AG10803 (cell line): ENCODE data around the gene HLCS.
"Not testable (repeated sequence)": the region's sequence is repeated elsewhere in the genome, so short reads cannot be mapped to it uniquely, and the experiment has no call there.

Source experiments
- DNase-seq: peaks from one replicate; pipeline ENCODE4 v3.0.0; 2010; ENCODE audit warnings: low read depth
- H3K4me3 ChIP-seq: 2 replicates; pipeline ENCODE4 v1.5.1; 2011; ENCODE audit warnings: mild to moderate bottlenecking, low read length, control low read depth
- CTCF ChIP-seq: conservative IDR thresholded peaks from 2 replicates; pipeline ENCODE4 v1.5.1; 2011; ENCODE audit warnings: mild to moderate bottlenecking, low read length, control low read depth, inconsistent platforms

Gene HLCS

DNA sequence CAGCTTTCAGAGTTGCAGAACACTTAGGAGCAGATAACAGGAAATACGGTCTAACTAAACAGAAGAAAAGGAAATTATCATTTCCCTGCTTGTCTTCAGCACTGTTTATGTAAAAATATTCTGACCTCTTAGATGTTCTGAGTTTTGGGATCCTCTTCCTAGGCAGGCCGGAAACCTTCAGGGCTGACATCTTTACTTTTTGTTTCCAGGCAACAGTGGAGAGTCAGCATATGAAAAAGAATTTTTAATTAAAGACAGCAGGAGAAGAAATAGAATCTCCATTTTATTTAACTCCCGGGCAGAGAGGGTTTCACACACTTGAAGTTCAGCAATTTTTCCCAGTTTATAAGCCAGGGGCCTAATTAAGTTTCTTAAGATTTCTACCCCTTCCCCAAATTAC, 35.0 kb upstream of the HLCS start:
- DNase-seq = peak; percentile 36
- no peak overlapping the region for H3K4me3 ChIP-seq
- TF ChIP-seq CTCF = no peak

DNA sequence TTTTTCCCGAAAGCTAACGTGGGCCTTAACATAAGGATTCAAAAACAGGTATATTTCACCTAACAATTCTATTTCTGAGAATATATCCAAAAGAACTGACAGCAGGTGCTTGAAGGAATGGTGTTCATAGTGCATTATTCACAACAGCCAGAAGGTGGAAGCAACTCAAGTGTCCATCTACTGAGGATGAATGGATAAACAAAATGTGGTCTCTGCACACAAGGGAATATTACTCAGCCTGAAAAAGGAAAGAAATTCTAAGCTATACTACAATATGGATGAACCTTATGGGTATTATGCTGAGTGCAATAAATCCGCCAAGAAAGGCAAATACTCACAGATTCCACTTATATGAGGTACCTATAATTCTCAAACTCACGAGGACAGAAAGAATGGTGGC, 33.9 kb upstream of the HLCS start:
- no peak overlapping the region for H3K4me3 ChIP-seq
- no peak for TF ChIP-seq CTCF
- no peak for DNase-seq

DNA sequence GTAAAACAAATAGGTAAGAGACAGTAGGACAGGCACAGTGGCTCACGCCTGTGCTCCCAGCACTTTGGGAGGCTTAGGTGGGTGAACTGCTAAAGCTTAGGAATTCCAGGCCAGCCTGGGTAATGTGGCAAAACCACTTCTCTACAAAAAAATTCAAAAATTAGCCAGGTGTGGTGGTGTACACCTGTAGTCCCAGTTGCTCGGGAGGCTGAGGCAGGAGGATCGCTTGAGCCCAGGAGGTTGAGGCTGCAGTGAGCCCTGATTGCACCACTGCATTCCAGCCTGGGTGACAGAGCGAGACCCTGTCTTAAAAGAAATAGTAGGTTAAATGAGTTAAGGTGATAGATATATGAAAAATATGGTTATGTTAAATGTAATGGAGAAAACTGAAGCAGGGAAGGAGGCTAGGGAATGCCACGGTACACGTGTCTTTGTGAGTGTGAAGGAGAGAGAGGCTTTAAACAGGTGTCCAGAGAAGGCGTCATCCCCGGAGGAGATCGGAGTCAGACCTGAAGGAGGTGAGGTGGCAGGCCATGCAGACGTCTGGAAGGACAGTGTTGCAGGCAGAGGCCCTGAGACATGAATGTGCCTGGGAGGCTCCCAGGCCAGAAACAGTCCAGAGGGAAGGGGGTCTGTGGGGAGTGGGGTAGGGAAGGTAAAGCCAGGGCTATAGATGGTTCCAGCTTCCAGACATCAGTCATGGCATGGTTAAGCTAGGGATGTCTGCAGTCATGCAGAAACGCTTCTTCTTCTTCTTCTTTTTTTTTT, 32.8 kb upstream of the HLCS start:
- no peak for TF ChIP-seq CTCF
- no peak for DNase-seq
- no peak overlapping the region for H3K4me3 ChIP-seq

GRCh38 chr21:36995285-36995684, 28.8 kb upstream of the HLCS start:
- H3K4me3 ChIP-seq = not testable (repeated sequence)

GRCh38 chr21:36994501-36995158, 28.2 kb upstream of the HLCS start:
- no peak for TF ChIP-seq CTCF
- no peak overlapping the region for H3K4me3 ChIP-seq
- DNase-seq = no peak

More at GRCh38 chr21:36995285-36995684, 28.8 kb upstream of the HLCS start:
- not testable (repeated sequence) for DNase-seq

DNA sequence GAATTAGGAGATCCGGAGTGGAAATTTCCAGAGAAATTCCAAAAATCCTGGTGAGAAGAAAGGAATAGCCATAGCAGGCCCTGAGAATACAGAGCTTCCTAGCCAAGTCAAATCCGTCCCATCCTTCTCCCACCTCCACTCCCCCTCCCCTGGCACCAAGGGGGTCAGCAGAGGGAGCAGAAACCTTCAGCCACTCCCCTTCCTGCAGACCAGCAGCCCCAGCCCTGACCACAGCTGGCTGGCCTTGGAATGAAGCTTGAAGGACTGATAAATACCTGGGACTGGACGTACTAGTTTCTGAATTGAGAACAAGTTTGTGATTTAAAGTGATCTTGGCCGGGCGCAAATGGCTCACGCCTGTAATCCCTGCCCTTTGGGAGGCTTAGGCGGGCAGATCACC, 26.2 kb upstream of the HLCS start:
- no peak overlapping the region for H3K4me3 ChIP-seq
- TF ChIP-seq CTCF = no peak
- no peak for DNase-seq

DNA sequence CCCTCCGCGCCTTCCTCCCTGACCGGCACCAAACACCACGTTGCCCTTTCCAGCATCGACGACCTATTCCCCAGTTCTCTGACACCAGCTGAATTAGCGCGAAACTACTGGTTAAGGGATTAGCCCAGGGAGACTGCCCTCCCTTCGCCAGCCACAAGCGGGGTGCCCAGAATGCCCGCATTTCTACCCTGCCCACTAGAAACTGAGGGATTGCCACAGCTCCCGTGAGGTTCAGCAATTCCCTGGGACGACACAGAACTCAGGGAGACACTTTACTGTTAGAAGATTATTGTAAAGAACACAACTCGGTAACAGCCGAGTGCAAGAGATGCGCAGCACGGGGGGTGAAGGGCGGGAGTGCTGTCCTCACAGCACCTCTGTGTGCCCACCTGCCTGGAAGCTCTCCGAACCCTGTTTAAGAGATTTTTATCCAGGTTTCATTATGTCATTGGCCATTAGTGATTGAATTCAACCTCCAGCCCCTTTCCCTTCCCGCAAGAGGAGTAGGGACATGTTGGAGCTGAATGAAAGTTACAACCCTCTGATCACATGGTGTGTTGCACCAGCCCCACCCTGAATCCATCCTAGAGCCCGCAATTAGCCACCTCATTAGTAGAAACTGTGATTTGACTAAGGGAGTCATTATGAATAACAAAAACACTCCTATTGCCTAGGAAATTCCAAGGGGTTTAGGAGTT, 24.2 kb upstream of the HLCS start:
- peak overlapping the region; percentile 58 for H3K4me3 ChIP-seq
- no peak for TF ChIP-seq CTCF
- no peak for DNase-seq
